Sigmoid colon (tissue), 3 donors: ENCODE results near the gene CHRNA10.

Experiments used
- CTCF ChIP-seq, 4 experiments: fragments of 450-650 bp in 3 of 4; fragments of 200-600 bp in 1 of 4; IDR thresholded peaks; one replicate each; pipeline ENCODE4 v1.5.1; 2016 to 2019; ENCODE audit warnings: antibody characterized with exemption in 4 of 4, mild to moderate bottlenecking in 3 of 4, moderate library complexity in 2 of 4
- POLR2A ChIP-seq, 2 donors: fragments of 450-650 bp; IDR thresholded peaks; one replicate each; pipeline ENCODE4 v1.6.1; 2016; ENCODE audit warnings: antibody characterized with exemption in 2 of 2, mild to moderate bottlenecking in 2 of 2, moderate library complexity in 2 of 2

DNA sequence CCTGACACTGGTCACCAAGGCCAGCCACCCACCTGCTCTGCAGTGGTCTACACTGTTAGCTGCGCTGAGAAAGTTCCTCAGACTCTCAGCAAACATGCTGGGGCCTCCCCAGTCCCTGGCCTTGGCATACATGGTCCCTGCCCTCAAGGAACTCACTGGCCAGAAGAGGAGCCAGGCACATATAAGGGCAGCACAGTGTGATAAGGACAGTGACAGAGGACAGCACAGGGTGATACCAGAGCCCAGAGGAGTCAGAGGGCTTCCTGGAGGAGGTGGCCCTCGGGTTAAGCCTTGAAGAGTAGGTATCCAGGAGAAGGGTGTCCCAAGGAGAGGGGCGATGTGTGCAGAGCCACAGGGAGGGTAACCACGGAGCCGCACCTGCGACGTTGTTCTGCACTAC is 25.6 kb downstream of the CHRNA10 start:
- TF ChIP-seq CTCF (IDR thresholded peaks at IDR 0.05), result no peak
- no peak for TF ChIP-seq POLR2A (IDR thresholded peaks at IDR 0.05)
